ENCODE data around the gene CFAP77.

Gene CFAP77

DNA sequence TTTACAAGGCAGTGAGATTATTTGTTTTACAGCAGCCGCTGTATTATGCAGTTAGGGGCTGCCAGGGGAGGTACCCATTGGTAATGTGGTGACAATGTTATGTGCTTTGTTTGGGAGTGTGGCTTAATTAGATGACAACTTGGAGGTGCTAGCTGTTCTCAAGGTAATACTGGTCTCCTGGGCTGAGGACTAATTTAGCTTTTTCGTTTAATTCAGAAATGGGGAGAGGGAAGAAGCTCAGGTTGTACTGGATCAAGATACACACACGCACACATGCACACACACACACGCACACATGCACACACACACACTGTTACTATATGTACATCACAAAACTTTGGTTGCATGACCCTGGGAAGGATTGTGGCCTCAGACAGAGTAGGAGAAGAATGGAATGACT is 37.9 kb downstream of the CFAP77 start:
- DNase-seq (ENCODE audit: low read depth in 1 of 2, low spot score in 1 of 2) = no peak

DNA sequence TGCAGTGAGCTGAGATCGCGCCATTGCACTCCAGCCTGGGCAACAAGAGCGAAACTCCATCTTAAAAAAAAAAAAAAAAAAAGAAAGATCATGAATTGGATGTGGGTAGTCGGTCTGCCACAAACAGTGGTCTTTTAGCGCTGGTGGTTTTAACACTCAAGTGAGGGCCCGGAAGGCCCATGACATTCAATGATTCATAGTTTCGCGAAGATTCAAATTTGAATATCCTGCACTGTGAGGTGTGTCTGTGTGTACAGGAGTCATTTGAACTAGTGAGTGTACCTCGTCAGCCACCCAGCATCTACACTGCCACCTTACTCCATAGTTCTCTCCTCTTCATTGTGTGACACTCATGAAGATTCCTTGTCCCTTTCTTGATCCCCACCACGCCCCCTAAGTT is 41.3 kb downstream of the CFAP77 start:
- no peak for DNase-seq (ENCODE audit: low read depth in 1 of 2, low spot score in 1 of 2)

DNA sequence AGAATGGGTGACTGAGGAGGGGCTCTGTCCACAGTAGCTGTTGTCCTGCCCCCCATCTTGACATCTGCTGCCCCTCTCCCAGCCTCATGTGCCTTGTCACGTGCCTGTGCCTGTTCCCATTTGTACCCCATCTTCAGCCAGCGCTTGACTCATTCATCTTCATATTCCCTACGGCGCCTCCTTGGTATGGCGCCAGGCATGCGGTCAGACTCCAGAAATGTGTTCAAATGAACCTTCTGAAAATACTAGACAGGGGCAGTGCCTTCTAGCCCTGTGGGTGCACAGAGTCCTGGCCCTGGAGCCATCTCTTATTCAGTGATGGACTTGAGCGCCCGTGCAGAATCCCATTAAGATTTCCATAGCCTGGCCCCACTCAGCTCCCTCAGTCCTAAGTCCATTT is 46.2 kb downstream of the CFAP77 start:
- no peak for DNase-seq (ENCODE audit: low read depth in 1 of 2, low spot score in 1 of 2)

DNA sequence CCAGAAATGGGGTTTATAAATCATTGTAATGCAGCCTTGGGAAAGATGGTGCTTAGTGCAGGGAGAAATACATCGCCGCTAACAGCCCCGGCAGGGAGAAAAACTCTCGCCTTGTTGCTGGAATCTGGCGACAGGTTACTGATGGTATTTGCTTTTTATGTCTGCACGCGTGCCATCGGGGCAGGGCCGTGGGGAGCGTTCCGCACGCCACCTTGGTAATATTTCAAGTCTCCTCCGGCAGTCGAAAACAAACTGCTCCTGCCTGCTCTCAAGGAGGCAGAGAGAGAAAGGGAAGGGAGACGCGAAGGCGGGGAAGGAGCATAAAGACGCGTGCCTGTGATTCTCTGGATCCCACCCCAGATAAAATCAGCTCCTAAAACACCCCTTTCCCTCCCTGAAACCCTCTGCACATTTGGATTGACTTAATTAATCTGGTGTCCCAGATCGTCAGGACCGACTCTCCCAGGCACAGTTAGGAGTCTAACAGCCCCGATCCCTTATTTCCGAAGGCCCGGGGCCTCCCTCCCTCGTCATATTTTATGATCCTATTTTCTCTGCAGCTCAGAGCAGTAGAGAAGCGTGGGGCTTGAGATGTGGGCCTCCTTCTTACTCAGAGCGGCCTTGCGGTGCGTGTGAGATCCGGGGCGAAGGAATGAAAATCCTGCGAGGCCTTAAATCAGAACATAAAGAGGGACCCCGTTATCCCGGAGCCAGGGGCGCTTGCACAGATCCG is 47.7 kb downstream of the CFAP77 start:
- no peak for DNase-seq (ENCODE audit: low read depth in 1 of 2, low spot score in 1 of 2)

GRCh38 chr9:132458432-132458831 is 48.4 kb downstream of the CFAP77 start:
- DNase-seq (ENCODE audit: low read depth in 1 of 2, low spot score in 1 of 2) = no peak

DNA sequence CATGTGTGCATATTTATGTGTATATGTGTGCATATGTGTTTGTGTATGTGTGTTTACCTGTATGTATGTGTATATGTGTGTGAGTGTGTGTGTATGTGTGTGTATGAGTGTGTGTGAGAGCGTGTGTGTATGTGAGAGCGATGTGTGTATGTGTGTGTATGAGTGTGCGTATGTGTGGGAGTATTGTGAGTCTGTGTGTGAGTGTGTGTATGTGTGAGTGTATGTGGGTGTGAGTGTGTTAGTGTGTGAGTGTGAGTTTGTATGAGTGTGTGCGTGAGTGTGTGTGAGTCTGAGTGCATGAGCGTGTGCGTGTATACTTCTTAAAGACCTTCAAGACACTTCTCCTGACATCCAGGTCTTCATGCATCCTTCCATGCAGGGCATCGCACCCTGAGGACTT is 49.6 kb downstream of the CFAP77 start:
- DNase-seq (ENCODE audit: low read depth in 1 of 2, low spot score in 1 of 2) = no peak

GRCh38 chr9:132460240-132460639 is 50.2 kb downstream of the CFAP77 start:
- no peak for DNase-seq (ENCODE audit: low read depth in 1 of 2, low spot score in 1 of 2)

DNA sequence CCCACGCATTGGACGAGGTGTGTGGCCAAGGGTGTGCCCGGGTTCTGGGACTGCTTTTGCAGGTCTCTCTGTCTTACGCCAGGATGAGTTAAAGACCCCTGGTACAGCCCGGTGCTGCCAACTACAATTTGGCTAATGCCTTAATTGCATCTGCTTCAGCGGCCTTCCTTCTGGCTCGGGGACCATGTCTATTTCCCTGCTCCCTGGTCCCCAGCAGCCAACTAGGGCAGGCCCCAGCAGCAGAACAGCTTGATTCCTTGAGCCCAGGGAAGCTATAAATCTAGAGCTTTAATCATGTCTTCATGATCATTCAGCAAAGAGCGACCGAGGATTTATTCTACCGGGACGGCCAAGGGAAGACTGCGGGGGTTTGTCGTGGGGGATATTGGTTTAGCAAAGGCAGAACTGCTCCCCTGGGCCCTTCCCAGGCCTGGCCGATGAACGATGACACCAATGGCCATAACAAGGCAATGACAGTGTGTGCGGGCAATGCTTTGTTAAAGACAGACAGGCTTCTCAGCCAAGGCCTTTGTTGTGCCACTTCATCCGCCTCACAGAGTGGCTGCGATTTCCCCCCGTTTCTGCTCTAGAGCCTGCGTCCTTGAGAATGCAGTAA is 51.4 kb downstream of the CFAP77 start:
- DNase-seq (ENCODE audit: low read depth in 1 of 2, low spot score in 1 of 2) = no peak

DNA sequence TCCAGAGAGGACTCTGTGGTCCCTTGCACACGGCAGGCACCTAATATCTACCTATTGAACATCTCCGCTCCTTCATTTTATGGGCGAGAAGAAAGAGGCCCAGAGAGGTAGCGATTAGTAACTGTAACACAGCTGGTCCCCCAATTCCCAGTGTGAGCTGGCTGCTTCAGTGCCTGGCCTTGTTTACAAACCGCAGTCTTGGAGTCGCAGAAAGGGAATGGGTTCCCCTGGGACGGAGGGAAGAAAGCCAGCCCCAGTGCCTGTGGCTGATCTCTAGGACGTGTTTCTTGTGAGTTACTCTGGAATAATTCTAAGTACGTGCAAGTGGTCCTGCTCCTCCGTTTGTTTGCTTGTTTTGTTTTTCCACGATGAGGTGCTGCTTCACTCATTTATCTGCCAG is 52.0 kb downstream of the CFAP77 start:
- no peak for DNase-seq (ENCODE audit: low read depth in 1 of 2, low spot score in 1 of 2)

DNA sequence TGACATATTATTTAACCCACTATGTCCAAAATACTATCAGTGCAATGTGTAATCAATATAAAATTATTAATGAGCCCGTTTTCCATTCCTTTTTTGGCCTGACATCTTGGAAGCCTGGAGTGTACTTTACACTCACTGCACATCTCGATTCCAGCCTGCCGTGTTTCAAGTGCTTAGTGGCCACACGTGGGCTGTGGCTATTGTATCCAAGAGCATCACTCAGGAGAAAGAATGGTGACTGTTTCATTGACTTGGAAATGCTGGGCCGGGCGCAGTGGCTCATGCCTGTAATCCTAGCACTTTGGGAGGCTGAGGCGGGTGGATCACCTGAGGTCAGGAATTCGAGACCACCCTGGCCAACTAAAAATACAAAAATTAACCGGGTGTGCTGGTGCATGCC is 54.5 kb downstream of the CFAP77 start:
- no peak for DNase-seq (ENCODE audit: low read depth in 1 of 2, low spot score in 1 of 2)

- DNase-seq (ENCODE audit: low read depth in 1 of 2, low spot score in 1 of 2) = no peak
Observed at GRCh38 chr9:132465131-132465635, 55.2 kb downstream of the CFAP77 start.

- no peak for DNase-seq (ENCODE audit: low read depth in 1 of 2, low spot score in 1 of 2)
Observed at GRCh38 chr9:132472199-132472598, 62.2 kb downstream of the CFAP77 start.

DNA sequence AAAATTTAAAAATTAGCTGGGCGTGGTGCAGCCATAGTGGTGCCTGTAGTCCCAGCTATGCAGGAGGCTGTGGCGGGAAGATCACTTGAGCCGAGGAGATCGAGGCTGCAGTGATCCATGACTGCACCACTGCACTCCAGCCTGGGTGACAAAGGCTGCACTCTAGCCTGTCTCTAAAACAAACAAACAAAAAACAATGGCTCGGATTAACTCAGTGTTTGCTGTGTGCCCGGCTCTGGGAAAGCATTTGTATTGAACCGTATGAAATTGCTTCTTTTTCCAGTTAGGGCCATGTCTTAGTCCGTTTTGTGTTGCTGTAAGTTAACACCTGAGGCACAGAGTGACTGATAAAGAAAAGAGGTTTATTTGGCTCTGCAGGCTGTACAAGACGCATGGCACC is 62.6 kb downstream of the CFAP77 start:
- DNase-seq (ENCODE audit: low read depth in 1 of 2, low spot score in 1 of 2) = no peak

GRCh38 chr9:132474253-132474652 is 64.2 kb downstream of the CFAP77 start:
- DNase-seq (ENCODE audit: low read depth in 1 of 2, low spot score in 1 of 2) = no peak

DNA sequence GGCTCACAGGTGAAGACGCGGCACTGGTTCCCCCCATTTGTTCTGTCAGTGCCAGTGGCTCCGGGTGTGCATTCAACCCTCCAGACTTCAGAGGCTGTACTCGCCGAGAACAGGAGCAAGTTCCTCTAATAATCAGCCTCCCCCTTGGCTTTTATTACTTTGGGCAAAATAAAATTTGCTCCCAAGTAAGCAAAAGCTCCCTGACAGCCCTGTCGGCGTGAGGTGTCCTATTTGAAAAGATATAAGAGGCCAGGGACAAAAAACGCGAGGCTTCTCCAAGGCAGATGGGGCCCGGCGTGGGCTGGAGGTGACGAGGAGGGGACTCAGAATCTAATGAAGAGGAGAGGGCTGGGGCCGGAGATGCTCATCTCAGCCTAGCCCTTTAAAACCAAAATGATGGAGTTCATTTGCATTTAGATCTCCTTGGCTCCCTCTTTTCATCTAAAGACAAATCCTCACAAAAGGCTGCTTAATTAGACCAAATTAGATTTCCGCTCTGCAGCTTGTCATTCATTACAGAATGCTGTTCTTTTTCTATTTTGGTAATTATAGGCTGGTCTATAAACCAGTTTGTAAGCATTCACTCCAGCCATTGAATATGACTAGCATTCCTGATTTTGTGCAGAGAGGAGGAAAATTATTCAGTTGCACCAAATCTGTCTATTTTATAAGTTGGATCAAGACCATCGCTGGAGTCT is 68.5 kb downstream of the CFAP77 start:
- DNase-seq (ENCODE audit: low read depth in 1 of 2, low spot score in 1 of 2) = no peak

DNA sequence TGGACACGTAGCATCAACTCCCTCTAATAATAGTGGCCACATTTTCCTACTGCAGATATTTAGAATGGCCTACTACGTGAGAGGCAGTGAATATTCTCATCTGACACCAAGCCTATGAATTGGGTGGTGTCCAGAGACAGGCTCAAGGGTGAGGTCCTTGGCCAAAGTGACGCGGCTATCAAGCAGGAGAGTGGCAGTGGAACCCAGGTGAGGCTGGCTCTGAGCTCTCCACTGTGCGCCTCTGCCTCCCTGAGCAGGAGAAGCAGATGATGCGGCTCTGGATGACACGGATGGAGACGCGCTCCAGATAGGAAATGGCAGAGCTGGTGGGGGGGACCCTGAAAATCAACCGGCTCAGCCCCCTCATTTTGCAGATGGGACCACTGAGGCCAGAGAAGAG is 69.7 kb downstream of the CFAP77 start:
- no peak for DNase-seq (ENCODE audit: low read depth in 1 of 2, low spot score in 1 of 2)

- no peak for DNase-seq (ENCODE audit: low read depth in 1 of 2, low spot score in 1 of 2)
Observed at GRCh38 chr9:132481053-132481849, 71.2 kb downstream of the CFAP77 start.

DNA sequence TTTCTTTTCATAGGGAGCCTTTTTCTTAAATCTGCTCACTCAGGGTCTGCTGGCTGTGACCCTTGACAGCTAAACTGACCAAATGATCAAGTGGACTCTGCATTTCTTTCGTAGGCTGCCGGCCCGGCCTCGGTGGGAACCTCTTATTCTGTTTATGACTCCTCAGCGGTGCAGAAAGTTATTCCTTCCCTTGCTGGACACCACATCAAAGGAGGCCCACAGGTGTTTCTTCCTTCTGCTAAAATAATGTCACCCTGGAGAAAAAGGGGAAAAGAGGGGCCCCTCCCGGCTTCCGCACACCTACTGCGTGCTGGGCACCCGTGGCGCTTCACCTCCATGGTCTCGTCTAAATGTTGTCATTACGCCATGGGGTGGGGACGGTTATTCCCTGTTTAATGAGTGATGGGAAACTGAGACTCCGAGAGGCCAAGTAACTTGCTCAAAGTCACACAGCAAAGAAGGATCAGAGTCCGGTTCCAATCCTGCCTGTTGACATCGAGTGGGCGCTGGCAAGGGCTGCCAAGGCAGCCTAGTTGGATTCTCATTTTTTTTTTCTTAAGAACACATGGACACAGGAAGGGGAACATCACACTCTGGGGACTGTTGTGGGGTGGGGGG is 72.3 kb downstream of the CFAP77 start:
- DNase-seq (ENCODE audit: low read depth in 1 of 2, low spot score in 1 of 2) = no peak

DNA sequence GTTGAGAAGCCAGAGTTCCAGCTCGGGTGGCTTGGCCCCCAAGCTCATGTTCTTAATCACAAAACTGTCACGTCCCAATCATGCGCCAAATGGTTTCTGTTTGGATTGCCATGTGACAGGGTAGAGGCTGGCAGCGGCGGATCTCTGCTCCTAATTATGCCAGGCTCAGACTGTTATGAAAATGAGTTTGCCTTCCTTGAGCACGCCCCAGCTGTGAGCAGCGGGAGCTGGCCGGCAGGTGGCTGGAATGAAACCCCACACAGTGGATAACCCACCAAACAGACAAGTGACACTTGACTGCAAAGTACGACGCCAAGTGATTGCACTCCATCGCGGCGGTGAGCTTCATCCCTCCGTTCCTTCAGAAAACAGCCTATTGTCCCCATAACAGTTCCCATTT is 75.4 kb downstream of the CFAP77 start:
- DNase-seq (ENCODE audit: low read depth in 1 of 2, low spot score in 1 of 2) = no peak

DNA sequence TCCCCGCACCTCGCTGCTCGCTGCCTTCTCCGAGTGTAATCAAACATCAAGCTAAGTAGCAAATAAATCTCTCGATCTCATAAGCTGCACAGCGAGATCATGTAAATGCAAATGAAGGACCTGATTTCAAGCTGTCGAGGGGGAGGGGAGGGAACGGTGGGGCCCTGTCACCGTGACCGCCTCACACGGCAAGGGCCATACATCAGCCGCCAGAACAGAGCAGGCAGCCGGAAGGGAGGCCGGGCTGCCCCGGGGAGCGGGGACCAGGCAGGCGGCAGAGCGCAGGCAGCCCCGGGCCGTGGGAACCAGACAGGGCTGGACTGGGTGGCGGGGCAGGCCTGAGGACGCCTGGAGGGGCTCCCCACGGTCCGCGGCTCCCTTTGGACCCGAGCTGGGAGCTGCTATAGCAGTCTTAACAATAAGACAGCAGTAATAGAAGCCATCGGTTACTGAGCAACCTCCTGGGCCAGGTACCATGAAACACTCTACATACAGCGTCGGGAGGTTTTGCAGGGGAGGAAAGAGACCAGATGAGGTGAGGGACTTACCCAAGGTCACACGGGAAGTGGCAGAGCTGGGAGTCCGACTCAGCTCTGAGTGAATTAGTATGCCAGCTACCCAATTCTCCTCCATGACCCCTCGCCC is 76.8 kb downstream of the CFAP77 start:
- DNase-seq (ENCODE audit: low read depth in 1 of 2, low spot score in 1 of 2) = peak in 1 of 2 donors; percentile 7
